Epithelial cell of esophagus (primary cell): Measurements from ENCODE around the gene GPATCH4.

Experiments
- DNase-seq: peaks from one replicate; pipeline ENCODE4 v3.0.0; 2010; ENCODE audit warnings: low read depth
- H3K4me3 ChIP-seq: 2 replicates; pipeline ENCODE4 v1.5.1; 2011; ENCODE audit warnings: mild to moderate bottlenecking, low read length, control low read depth
- CTCF ChIP-seq: IDR thresholded peaks from 2 replicates; pipeline ENCODE4 v1.5.1; 2011; ENCODE audit warnings: low read depth, mild to moderate bottlenecking, low read length, control low read depth, inconsistent platforms; ENCODE audit not compliant: insufficient read depth; ENCODE audit errors: missing control alignments

GPATCH4 gene

GRCh38 chr1:156626079-156626438 is 24.8 kb upstream of the GPATCH4 start:
- no peak for TF ChIP-seq CTCF
- no peak for DNase-seq
- no peak overlapping the region for H3K4me3 ChIP-seq

- no peak overlapping the region for H3K4me3 ChIP-seq
- TF ChIP-seq CTCF, result peak; percentile 79
- peak; percentile 47 for DNase-seq
Observed at GRCh38 chr1:156625436-156626078, 24.3 kb upstream of the GPATCH4 start.

GRCh38 chr1:156624814-156625435 is 23.6 kb upstream of the GPATCH4 start:
- DNase-seq, result no peak
- no peak overlapping the region for H3K4me3 ChIP-seq

GRCh38 chr1:156623946-156624813 is 22.9 kb upstream of the GPATCH4 start:
- peak; percentile 48 for DNase-seq
- TF ChIP-seq CTCF, result peak; percentile 37
- peak overlapping the region; percentile 15 for H3K4me3 ChIP-seq

More at GRCh38 chr1:156624814-156625435, 23.6 kb upstream of the GPATCH4 start:
- TF ChIP-seq CTCF, result no peak

- TF ChIP-seq CTCF, result no peak
- H3K4me3 ChIP-seq, result no peak overlapping the region
Observed at GRCh38 chr1:156622581-156623297, 21.5 kb upstream of the GPATCH4 start.

GRCh38 chr1:156619582-156619955 is 18.3 kb upstream of the GPATCH4 start:
- no peak overlapping the region for H3K4me3 ChIP-seq
- DNase-seq, result no peak
- TF ChIP-seq CTCF, result no peak

More at GRCh38 chr1:156622581-156623297, 21.5 kb upstream of the GPATCH4 start:
- DNase-seq, result no peak
